K562 (cell line): ENCODE measurements around the gene NUP153. TPM values are rescaled to one million over a fixed set of nuclear protein-coding genes. Genes with fewer than 3 reads are reported as not detected.
A peak's percentile ranks its signal among the peaks of the same experiment; 100 is the strongest.

Source experiments
- BRD4 ChIP-seq: fragments of 200-600 bp; sonication (generic); IDR thresholded peaks from 2 replicates; pipeline ENCODE4 v1.6.1; 2017; ENCODE audit warnings: inconsistent platforms
- CCAR2 ChIP-seq: fragments of 200-400 bp; formaldehyde crosslinking; IDR thresholded peaks from 2 replicates; pipeline ENCODE4 v1.6.1; 2017; ENCODE audit warnings: mild to moderate bottlenecking, low read depth, low read length
- DMBX1 ChIP-seq: fragments of 250-450 bp; sonication (Bioruptor Pico); IDR thresholded peaks from 2 replicates; pipeline ENCODE4 v1.8.0; 2022; ENCODE audit warnings: inconsistent platforms, mild to moderate bottlenecking, moderate library complexity, borderline replicate concordance
- FOS ChIP-seq: IDR thresholded peaks from 3 replicates; pipeline ENCODE4 v1.6.1; 2011; ENCODE audit not compliant: insufficient read length; ENCODE audit errors: extremely low read depth
- FOXA3 ChIP-seq, 2 experiments: fragments of 450-650 bp in 1 of 2; sonication (generic) in 1 of 2; formaldehyde crosslinking; IDR thresholded peaks in 1 of 2; conservative IDR thresholded peaks in 1 of 2; 2 replicates each; pipeline versions ENCODE4 v1.4.0 to v1.8.0; 2020 to 2022; ENCODE audit warnings: mild to moderate bottlenecking in 2 of 2, missing genetic modification reagents in 1 of 2
- FOXJ3 ChIP-seq: sonication (generic); formaldehyde crosslinking; IDR thresholded peaks from 2 replicates; pipeline ENCODE4 v1.4.0; 2020; ENCODE audit warnings: mild to moderate bottlenecking, missing genetic modification reagents
- GABPB1 ChIP-seq: sonication (generic); formaldehyde crosslinking; IDR thresholded peaks from 2 replicates; pipeline ENCODE4 v1.8.0; 2022; ENCODE audit warnings: mild to moderate bottlenecking, missing genetic modification reagents
- HEY1 ChIP-seq: fragments of 250-450 bp; sonication (Bioruptor Pico); IDR thresholded peaks from 2 replicates; pipeline ENCODE4 v1.5.0; 2020; ENCODE audit warnings: mild to moderate bottlenecking, moderate library complexity, borderline replicate concordance
- L3MBTL2 ChIP-seq: fragments of 450-650 bp; IDR thresholded peaks from 2 replicates; pipeline ENCODE4 v1.6.1; 2016; ENCODE audit warnings: mild to moderate bottlenecking, moderate library complexity
- MECOM ChIP-seq: fragments of 250-450 bp; sonication (Bioruptor Pico); IDR thresholded peaks from 2 replicates; pipeline ENCODE4 v1.8.0; 2022; ENCODE audit warnings: inconsistent platforms
- NFIC ChIP-seq: fragments of 450-650 bp; IDR thresholded peaks from 2 replicates; pipeline ENCODE4 v1.6.1; 2017; ENCODE audit warnings: mild to moderate bottlenecking, inconsistent platforms
- PHF8 ChIP-seq: fragments of 200-600 bp; sonication (generic); IDR thresholded peaks from 2 replicates; pipeline ENCODE4 v1.6.1; 2012; ENCODE audit warnings: mixed run types, mild to moderate bottlenecking, inconsistent platforms, low read length, moderate library complexity, borderline replicate concordance
- PKNOX1 ChIP-seq: fragments of 450-650 bp; IDR thresholded peaks from 2 replicates; pipeline ENCODE4 v1.6.1; 2016
- RAD21 ChIP-seq, 2 experiments: fragments of 250-450 bp in 1 of 2; fragments of 450-650 bp in 1 of 2; sonication (Bioruptor Pico) in 1 of 2; formaldehyde crosslinking in 1 of 2; IDR thresholded peaks in 1 of 2; conservative IDR thresholded peaks in 1 of 2; 2 replicates each; pipeline versions ENCODE4 v1.4.0 to v1.8.0; 2020 to 2022; ENCODE audit warnings: mild to moderate bottlenecking in 2 of 2, moderate library complexity in 1 of 2
- RBM25 ChIP-seq: fragments of 200-400 bp; formaldehyde crosslinking; IDR thresholded peaks from 2 replicates; pipeline ENCODE4 v1.6.1; 2018; ENCODE audit warnings: low read length, low read depth, moderate library complexity; ENCODE audit not compliant: severe bottlenecking
- RCOR1 ChIP-seq, 2 experiments: IDR thresholded peaks; 2 replicates each; pipeline ENCODE4 v1.6.1; 2012; ENCODE audit warnings: low read depth in 2 of 2, low read length in 2 of 2, borderline replicate concordance in 1 of 2, improper control_type of control experiment in 1 of 2
- SRSF3 ChIP-seq: fragments of 200-400 bp; formaldehyde crosslinking; IDR thresholded peaks from 2 replicates; pipeline ENCODE4 v1.6.1; 2016; ENCODE audit warnings: mild to moderate bottlenecking, low read length, moderate library complexity; ENCODE audit not compliant: insufficient read depth
- TEAD4 ChIP-seq, 2 experiments: sonication (generic) in 1 of 2; formaldehyde crosslinking in 1 of 2; IDR thresholded peaks; 2 replicates each; pipeline versions ENCODE4 v1.6.1 to v1.8.0; 2012 to 2022; ENCODE audit warnings: borderline replicate concordance in 1 of 2, inconsistent platforms in 1 of 2, low read length in 1 of 2, mild to moderate bottlenecking in 1 of 2, missing genetic modification reagents in 1 of 2
- XRCC4 ChIP-seq: IDR thresholded peaks from one replicate; pipeline ENCODE4 v1.6.1; 2011; ENCODE audit not compliant: insufficient read depth, insufficient read length; ENCODE audit errors: extremely low read depth
- ZKSCAN3 ChIP-seq: fragments of 250-450 bp; sonication (Bioruptor Pico); IDR thresholded peaks from 2 replicates; pipeline ENCODE4 v1.4.0; 2020
- ZNF146 ChIP-seq: IDR thresholded peaks from one replicate; pipeline ENCODE4 v1.6.1; 2018; ENCODE audit warnings: missing compliant biosample characterization; ENCODE audit not compliant: unreplicated experiment
- ZNF212 ChIP-seq: fragments of 450-650 bp; formaldehyde crosslinking; IDR thresholded peaks from 2 replicates; pipeline ENCODE4 v1.4.0; 2020; ENCODE audit warnings: mild to moderate bottlenecking
- ZNF696 ChIP-seq: fragments of 250-450 bp; sonication (Bioruptor Pico); conservative IDR thresholded peaks from 2 replicates; pipeline ENCODE4 v1.4.0; 2020; ENCODE audit warnings: mild to moderate bottlenecking, moderate library complexity
- ZNF740 ChIP-seq, 3 experiments: fragments of 200-800 bp in 1 of 3; sonication (Bioruptor generic) in 1 of 3; sonication (generic) in 1 of 3; formaldehyde crosslinking in 1 of 3; IDR thresholded peaks; 2 replicates each; pipeline versions ENCODE4 v1.6.1 to v1.8.0; 2016 to 2022; ENCODE audit warnings: mild to moderate bottlenecking in 2 of 3, missing compliant biosample characterization in 2 of 3, missing genetic modification characterization in 2 of 3, missing genetic modification reagents in 1 of 3
- ZNF780A ChIP-seq: fragments of 250-450 bp; sonication (Bioruptor Pico); IDR thresholded peaks from 2 replicates; pipeline ENCODE4 v1.5.0; 2021; ENCODE audit warnings: mild to moderate bottlenecking
- ZNF785 ChIP-seq: fragments of 250-450 bp; sonication (Bioruptor Pico); IDR thresholded peaks from 2 replicates; pipeline ENCODE4 v1.4.0; 2020; ENCODE audit warnings: mild to moderate bottlenecking
- polyA plus RNA-seq, 8 experiments: library from polyadenylated mRNA; depleted of rRNA in 4 of 8; stranded (reverse) in 5 of 8; unstranded in 3 of 8; fragments of >200 nt; fragmentation: Nextera tagmentation in 2 of 8; fragmentation: Illumina TruSeq in 1 of 8; extraction: Ambion mirVana in 2 of 8; extraction: Trizol in 1 of 8; gene quantifications; 2 replicates each; pipeline versions ENCODE4 v1.2.1 to v1.2.3, GENCODE V29; 2011 to 2014; ENCODE audit warnings: inconsistent platforms in 1 of 8, missing spikeins in 1 of 8
- total RNA-seq, 7 experiments: library from RNA; depleted of rRNA in 6 of 7; stranded (reverse); fragments of >200 nt in 6 of 7; fragmentation: Illumina TruSeq in 2 of 7; extraction: Trizol in 2 of 7; gene quantifications; 2 replicates each; pipeline versions ENCODE4 v1.2.1 to v1.2.3, GENCODE V29; 2011 to 2021; ENCODE audit warnings: low replicate concordance in 1 of 7

The NUP153 gene
- total and polyA plus RNA-seq, 9 of the 15 experiments (the other 6 are each of a cell fraction or from before 2014, with no cell fraction given) = 21.9 to 110 (median 84.8) TPM

GRCh38 chr6:17700421-17701416 is 6.0 kb downstream of the NUP153 start (continued):
- TF ChIP-seq RAD21 (CRISPR knock-in tag; conservative IDR thresholded peaks at IDR 0.05 in 1 of 2, IDR thresholded peaks at IDR 0.05 in 1 of 2) (no peak), ZNF785 (CRISPR knock-in tag) (no peak), FOXA3 (CRISPR knock-in tag; conservative IDR thresholded peaks at IDR 0.05 in 1 of 2, IDR thresholded peaks at IDR 0.05 in 1 of 2) (no peak), FOXJ3 (no peak), ZNF740 (CRISPR knock-in tag; IDR thresholded peaks at IDR 0.05) (no peak), ZNF740 (tag; IDR thresholded peaks at IDR 0.05) (no peak), RBM25 (no peak), SRSF3 (no peak), FOS (no peak), PHF8 (no peak), ZNF696 (CRISPR knock-in tag) (no peak), TEAD4 (IDR thresholded peaks at IDR 0.05; ENCODE audit: low read length) (peak; percentile 64; the same call in 1 of the 2 replicates), TEAD4 (CRISPR knock-in tag; IDR thresholded peaks at IDR 0.05; ENCODE audit: borderline replicate concordance) (no peak), RCOR1 (IDR thresholded peaks at IDR 0.05; ENCODE audit: borderline replicate concordance in 1 of 2, low read depth in 2 of 2, low read length in 2 of 2) (peak in 1 of 2 experiments; percentile 78; a peak in 2 of 4 replicates), XRCC4 (no peak), PKNOX1 (no peak; the same call in 1 of the 2 replicates), ZKSCAN3 (no peak), DMBX1 (no peak), CCAR2 (no peak), L3MBTL2 (peak; percentile 89), ZNF212 (CRISPR knock-in tag) (no peak), ZNF146 (CRISPR knock-in tag) (no peak), NFIC (no peak), BRD4 (no peak), ZNF780A (no peak), HEY1 (CRISPR knock-in tag) (no peak), GABPB1 (CRISPR knock-in tag) (peak; percentile 37; the same call in 1 of the 2 replicates), MECOM (CRISPR knock-in tag) (no peak)
